GM18511 (cell line): ENCODE results near the gene CNNM3.
"Not testable (repeated sequence)": the region's sequence is repeated elsewhere in the genome, so short reads cannot be mapped to it uniquely, and the experiment has no call there.

Source experiments
- ATAC-seq: cut with Tn5 transposase; IDR thresholded peaks from one replicate; pipeline ENCODE4 v1.9.1; 2021; ENCODE audit warnings: mild to moderate bottlenecking, moderate library complexity; ENCODE audit not compliant: unreplicated experiment

CNNM3 gene

DNA sequence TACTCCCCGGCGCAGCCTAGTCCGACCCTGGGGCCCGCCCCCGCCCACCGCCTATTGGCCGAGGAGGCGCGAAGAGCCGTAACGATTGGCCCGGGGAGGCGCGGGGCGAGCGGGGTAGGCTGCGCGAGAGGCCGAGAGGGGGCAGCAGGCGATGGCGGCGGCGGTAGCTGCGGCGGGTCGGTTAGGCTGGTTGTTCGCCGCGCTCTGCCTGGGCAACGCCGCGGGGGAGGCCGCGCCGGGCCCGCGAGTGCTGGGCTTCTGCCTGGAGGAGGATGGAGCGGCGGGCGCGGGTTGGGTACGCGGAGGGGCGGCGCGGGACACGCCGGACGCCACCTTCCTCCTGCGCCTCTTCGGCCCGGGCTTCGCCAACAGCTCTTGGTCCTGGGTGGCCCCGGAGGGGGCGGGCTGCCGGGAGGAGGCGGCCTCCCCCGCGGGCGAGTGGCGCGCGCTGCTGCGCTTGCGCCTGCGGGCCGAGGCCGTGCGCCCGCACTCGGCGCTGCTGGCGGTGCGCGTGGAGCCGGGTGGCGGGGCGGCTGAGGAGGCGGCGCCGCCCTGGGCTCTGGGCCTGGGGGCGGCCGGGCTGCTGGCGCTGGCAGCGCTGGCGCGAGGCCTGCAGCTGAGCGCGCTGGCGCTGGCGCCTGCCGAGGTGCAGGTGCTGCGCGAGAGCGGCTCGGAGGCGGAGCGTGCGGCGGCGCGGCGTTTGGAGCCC is at the start of gene CNNM3:
TSS of gene CNNM3 (plus strand) at position 142 of the 709 bp plus-strand sequence. CDS start at position 152, 10 bp downstream.
- ATAC-seq, result peak; percentile 93

DNA sequence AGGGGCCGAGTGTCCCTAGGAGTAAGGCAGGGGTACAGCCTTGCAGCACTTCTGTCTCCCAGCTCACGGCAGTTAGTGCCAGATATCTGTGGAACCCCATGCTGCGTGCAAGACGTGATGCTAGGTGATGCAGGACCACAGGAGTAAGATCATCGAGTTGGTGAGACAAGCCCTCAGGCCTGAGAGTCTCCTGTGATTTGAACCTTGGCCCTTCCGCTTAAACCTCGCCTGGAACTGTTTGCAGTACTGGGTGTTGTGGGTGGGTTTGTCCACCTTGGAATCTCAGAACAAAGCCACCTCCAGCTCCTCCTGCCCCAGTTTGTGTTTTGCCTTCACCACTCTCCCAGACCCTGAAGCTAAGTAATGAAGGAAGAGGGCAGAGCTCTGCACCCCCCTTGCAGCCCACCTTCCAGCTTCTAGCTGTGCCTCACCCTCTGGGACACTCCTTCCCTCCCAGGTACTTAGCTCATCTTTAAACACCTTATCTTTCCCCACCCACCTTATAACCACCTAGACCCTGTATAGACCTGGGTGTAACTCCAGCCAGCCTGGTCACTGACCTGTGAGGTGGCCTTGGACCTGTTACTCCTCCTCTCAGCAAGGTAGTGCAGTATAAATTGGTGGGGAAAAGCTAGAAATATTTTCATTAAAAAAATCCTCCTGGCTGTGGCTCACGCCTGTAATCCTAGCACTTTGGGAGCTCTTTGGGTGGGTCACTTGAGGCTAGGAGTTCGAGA is 48.8 kb upstream of the CNNM3 start:
- no peak for ATAC-seq

DNA sequence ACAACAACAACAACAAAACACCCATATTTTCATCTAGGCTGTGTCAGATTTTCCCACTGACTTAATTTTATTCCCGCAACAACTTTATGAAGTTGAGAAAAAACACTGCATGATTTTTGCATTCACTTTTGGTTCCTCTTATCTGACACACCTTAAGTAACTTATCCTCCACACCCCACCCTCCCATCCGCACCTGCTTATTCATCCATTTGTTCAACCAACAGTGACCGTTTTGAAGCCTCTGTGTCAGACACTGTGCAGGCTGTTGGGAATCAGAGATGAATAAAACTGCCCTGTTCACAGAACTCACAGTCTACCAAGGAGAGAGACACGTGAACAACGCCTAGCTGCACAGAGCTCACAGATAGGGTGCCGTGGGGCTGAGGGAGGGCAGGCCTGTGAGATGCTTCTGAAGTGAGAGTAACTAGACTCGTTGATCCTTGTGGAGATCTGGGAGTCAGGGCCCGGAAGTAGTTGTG is 47.9 kb upstream of the CNNM3 start:
- peak; percentile 58 for ATAC-seq

- ATAC-seq, result no peak
Measured at GRCh38 chr2:96769814-96770213, 46.3 kb upstream of the CNNM3 start.

- ATAC-seq, result no peak
Measured at GRCh38 chr2:96770442-96771202, 45.4 kb upstream of the CNNM3 start.

GRCh38 chr2:96771796-96772618 is 44.1 kb upstream of the CNNM3 start:
- no peak for ATAC-seq

DNA sequence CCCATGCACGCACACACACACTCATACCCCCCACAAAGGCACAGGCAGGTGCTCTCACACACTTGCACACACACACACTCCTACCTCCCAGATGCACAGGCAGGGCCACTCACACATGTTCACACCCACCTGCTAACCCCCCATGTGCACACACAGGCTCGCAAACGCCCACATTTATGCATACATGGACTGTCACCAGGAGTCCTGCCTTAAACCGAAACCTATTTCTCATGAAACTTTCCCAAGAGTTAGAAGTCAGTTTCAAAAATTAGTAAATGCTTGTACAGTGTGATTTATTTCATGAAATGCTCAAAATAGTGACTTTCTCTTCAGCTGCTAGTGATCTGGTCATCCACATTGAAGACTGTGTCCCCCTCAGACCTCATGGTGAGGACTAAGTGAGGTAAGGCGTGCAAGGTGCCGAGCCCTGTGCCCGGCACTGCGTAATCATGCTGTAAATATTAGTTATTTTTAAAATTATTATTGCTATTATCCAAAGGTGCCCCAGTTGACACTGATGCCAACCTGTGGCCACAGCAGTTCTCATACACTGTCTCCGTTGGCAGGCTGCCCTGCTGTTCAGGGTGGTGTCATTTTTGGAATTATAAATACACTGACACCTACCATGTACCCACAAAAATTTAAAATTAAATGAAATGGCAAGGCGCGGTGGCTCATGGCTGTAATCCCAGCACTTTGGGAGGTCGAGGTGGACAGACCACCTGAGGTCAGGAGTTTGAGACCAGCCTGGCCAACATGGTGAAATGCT is 43.0 kb upstream of the CNNM3 start:
- peak; percentile 60 for ATAC-seq

- ATAC-seq, result peak; percentile 52
Measured at GRCh38 chr2:96773922-96774321, 42.1 kb upstream of the CNNM3 start.

- ATAC-seq, result no peak
Measured at GRCh38 chr2:96775160-96775559, 40.9 kb upstream of the CNNM3 start.

GRCh38 chr2:96783388-96783787 is 32.7 kb upstream of the CNNM3 start:
- ATAC-seq, result no peak

DNA sequence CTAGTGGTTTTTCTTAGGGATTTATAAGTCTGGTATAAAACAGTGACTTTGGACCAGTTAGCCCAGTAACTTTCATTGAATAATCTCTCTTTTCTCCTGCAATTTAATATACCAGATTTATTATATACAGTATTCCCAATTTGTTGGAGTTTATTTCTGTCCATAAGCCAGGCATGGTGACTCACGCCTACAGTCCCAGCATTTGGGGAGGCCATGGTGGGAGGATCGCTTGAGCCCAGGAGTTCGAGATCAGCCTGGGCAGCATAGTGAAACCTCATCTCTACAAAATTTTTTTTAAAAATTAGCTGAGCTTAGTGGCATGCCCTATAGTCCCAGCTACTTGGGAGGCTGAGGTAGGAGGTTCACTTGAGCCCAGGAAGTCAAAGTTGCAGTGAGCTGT is 28.7 kb upstream of the CNNM3 start:
- ATAC-seq, result no peak

- ATAC-seq, result no peak
Measured at GRCh38 chr2:96788442-96789244, 27.4 kb upstream of the CNNM3 start.

DNA sequence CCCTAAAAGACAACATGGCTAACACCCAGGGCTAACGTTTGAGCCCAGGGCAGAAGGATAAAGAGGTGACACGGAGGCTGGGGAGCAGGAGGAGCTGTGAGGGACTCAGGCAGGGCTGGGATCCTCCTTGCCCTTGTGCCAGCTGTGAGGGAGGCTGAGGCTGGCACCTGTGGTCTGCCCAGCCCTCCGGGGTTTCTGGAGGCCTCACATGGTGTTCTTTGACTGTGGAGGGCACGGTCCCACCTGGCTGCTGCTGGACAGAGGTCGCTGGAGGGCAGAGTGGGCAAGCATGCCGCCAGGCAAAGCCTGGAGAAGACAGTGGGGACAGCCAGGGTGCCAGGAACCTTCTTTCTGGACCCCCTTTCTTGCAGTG is 26.8 kb upstream of the CNNM3 start:
- ATAC-seq, result no peak

GRCh38 chr2:96792772-96793749 is 23.0 kb upstream of the CNNM3 start:
- no peak for ATAC-seq

DNA sequence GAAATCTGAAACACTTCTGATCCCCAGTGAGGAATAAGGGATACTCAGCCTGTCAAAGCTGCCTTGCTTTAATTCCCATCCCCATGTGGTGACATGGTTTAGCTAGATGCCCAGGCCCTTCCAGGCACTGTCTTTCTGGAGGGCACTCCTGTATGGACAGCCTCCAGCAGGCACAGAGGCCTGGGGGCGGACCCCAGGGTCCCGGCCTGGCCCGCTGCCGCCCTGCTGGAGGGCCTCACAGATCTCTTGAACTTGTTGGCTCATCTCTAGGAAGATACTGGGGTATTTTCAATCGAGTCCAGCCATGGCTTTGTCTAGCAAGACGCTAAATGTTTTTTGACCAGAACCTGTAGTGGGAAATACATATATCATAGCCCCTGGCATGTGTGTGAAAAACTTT is 21.0 kb upstream of the CNNM3 start:
- no peak for ATAC-seq

GRCh38 chr2:96796497-96796896 is 19.6 kb upstream of the CNNM3 start:
- not testable (repeated sequence) for ATAC-seq

DNA sequence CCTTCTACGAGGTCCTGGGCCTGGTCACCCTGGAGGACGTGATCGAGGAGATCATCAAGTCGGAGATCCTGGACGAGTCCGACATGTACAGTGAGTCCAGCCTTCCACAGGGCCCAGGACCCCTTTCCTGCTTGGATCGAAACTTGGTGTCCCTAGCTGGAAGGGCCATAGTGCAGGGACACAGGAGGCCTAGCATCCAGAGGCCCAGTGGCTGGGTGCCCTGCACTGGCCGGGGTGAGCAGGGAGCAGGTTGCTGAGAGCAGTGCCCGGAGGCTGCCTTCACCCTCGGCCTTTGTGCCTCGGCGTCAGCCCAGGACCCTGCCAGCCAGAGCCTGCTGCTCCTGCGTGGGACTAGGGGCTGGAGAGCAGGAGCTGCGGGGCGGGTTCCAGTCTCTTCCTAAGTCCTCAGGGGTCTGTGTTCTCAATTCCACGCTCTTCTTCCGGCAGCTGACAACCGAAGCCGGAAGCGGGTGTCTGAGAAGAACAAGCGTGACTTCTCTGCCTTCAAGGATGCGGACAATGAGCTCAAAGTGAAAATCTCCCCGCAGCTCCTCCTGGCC is 18.9 kb upstream of the CNNM3 start:
- no peak for ATAC-seq
